ENCODE measurements around the gene EEF1B2.

DNA sequence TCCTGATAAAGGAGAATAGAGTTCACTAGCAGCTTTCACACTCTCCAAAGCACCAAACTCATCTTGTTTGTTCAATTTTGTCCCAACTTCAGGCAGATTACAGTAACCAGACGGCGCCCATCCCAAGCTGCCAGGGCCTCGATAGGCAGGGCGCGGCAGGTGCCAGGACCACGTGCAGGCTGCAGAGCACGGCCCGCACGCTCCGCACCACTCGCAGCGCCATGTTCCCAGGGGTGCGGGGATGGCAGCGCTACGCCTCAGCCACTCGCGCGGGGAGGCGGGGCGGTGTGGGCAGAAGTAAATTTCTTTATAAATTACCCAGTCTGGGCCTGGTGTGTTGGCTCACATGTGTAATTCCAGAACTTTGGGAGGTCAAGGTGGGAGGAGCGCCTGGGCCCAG, 43.4 kb upstream of the EEF1B2 start:
- TF ChIP-seq CTCF (IDR thresholded peaks at IDR 0.05) (no peak), POLR2A (IDR thresholded peaks at IDR 0.05) (no peak), POLR2AphosphoS5 (IDR thresholded peaks at IDR 0.05) (no peak), EP300 (IDR thresholded peaks at IDR 0.05) (no peak)

Measured in suprapubic skin (tissue), 4 donors.